NCI-H128 (cell line): Measurements from ENCODE around the gene NDFIP2.

Source experiments
- DNase-seq: peaks from one replicate; lab custom pipeline; 2025; ENCODE audit not compliant: unreplicated experiment; lab: John Stamatoyannopoulos, UW

NDFIP2 gene

GRCh38 chr13:79492918-79493594 lies 12.1 kb downstream of the NDFIP2 start:
- DNase-seq, result no peak

GRCh38 chr13:79496188-79496587 lies 15.2 kb downstream of the NDFIP2 start:
- DNase-seq, result no peak

GRCh38 chr13:79497064-79497463 lies 16.1 kb downstream of the NDFIP2 start:
- no peak for DNase-seq

- no peak for DNase-seq
Observed at GRCh38 chr13:79497852-79498251, 16.9 kb downstream of the NDFIP2 start.

GRCh38 chr13:79500829-79501228 lies 19.9 kb downstream of the NDFIP2 start:
- DNase-seq, result no peak

GRCh38 chr13:79501538-79502232 lies 20.7 kb downstream of the NDFIP2 start:
- no peak for DNase-seq

- no peak for DNase-seq
Observed at GRCh38 chr13:79502859-79503468, 22.0 kb downstream of the NDFIP2 start.

- no peak for DNase-seq
Observed at GRCh38 chr13:79503473-79504017, 22.6 kb downstream of the NDFIP2 start.

GRCh38 chr13:79508224-79508961 lies 27.4 kb downstream of the NDFIP2 start:
- no peak for DNase-seq

- no peak for DNase-seq
Observed at GRCh38 chr13:79511611-79512010, 30.7 kb downstream of the NDFIP2 start.

GRCh38 chr13:79512950-79513349 lies 32.0 kb downstream of the NDFIP2 start:
- no peak for DNase-seq

GRCh38 chr13:79516595-79516994 lies 35.6 kb downstream of the NDFIP2 start:
- no peak for DNase-seq

- DNase-seq, result no peak
Observed at GRCh38 chr13:79519255-79519654, 38.3 kb downstream of the NDFIP2 start.

- DNase-seq, result no peak
Observed at GRCh38 chr13:79522583-79522982, 41.6 kb downstream of the NDFIP2 start.

GRCh38 chr13:79525064-79525857 lies 44.3 kb downstream of the NDFIP2 start:
- no peak for DNase-seq

- no peak for DNase-seq
Observed at GRCh38 chr13:79527698-79528097, 46.7 kb downstream of the NDFIP2 start.

GRCh38 chr13:79528356-79528755 lies 47.4 kb downstream of the NDFIP2 start:
- no peak for DNase-seq

GRCh38 chr13:79528759-79529191 lies 47.8 kb downstream of the NDFIP2 start:
- DNase-seq, result no peak

GRCh38 chr13:79529817-79530216 lies 48.9 kb downstream of the NDFIP2 start:
- DNase-seq, result no peak

- no peak for DNase-seq
Observed at GRCh38 chr13:79530270-79530669, 49.3 kb downstream of the NDFIP2 start.
